Activated CD8-positive, alpha-beta memory T cell treated with anti-CD3 and anti-CD28 coated beads for 24 hours (primary cell): ENCODE measurements around the gene ITGBL1.

ENCODE experiments used
- DNase-seq: peaks from one replicate; pipeline ENCODE4 v3.0.0-alpha.2; 2020

The ITGBL1 gene

DNA sequence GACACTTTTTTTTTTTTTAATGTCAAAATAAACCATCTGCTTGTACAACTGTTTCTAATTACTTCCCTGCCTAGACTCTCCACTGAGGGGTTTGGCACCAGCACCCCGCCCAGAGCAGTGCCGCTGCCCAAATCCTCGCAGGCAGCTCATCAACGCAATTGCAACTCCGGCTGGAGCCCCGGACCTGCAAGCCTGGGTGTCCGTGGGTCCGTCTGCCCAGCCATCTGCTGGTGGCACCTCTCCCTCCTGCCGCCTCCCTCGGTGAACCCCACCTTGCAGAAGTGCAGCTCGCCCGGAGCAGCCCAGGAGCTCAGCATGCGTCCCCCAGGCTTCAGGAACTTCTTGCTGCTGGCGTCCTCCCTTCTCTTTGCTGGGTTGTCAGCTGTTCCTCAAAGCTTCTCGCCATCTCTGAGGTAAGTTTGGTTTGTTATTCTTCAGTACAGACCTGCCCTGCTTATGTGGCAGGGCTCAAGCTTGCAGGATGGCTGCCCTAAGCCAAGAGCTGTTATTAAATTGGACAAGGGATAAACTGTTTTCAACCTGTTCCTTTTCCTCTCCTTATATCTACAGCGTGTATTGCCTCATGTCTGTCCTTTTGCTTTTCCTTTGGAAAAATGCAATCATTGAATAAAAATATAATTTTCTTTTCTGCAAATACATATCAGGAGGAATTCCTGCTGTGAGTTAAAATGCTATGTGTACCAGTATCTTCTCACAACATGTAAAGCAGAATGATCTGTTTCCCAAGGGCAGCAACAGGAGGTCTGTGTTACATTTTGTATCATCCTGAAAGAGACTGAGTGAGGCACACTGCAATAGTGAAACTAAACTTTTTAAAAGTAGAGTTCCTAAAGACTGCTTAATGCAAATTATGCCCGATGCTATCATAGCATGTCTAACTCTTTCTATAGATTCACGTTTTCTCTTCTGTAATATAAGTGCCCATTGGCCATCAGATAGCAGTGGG lies at the start of gene ITGBL1:
Gene ITGBL1 (plus strand): TSS at position 157 of the 967 bp plus-strand sequence. CDS start 159 bp downstream, at position 316.
- DNase-seq: no peak

DNA sequence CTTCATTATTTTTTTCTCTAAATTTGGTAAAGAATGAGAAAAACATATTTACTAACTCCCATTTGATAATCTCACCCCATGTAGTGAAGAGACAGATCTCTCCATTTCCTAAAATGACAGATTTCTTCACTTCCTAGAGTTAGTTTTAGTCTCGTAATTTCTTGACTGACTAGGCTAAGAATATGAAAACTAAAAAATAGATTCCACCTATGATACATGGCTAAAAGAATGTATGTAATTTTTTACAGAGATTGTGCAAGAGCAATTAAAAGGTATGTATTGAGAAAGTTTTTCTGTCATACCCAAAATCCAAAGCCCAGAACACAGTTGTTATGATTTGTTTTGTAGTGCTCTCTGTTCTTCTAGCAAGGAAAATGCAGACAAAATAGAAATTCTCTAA lies 45.7 kb upstream of the ITGBL1 start:
- DNase-seq: no peak

DNA sequence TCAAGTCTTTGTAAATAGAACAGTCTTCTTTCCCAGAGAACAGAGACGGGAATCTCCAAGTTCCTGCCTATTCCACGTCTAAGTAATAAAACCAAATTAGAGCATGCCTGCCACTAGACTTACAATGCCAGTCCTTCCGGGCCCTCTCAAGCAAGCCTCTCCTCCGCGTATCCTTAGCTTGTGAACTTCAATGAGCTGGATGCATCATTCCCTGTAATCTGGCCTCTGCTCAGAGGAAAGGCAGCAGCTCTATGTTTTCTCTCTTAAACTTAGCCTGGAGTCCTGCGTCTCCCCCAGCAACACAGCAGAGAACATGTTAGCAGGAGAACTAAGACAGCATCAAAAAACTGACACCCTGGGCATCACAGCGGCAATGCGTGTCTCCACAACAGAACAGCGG lies 44.3 kb upstream of the ITGBL1 start:
- DNase-seq: no peak

DNA sequence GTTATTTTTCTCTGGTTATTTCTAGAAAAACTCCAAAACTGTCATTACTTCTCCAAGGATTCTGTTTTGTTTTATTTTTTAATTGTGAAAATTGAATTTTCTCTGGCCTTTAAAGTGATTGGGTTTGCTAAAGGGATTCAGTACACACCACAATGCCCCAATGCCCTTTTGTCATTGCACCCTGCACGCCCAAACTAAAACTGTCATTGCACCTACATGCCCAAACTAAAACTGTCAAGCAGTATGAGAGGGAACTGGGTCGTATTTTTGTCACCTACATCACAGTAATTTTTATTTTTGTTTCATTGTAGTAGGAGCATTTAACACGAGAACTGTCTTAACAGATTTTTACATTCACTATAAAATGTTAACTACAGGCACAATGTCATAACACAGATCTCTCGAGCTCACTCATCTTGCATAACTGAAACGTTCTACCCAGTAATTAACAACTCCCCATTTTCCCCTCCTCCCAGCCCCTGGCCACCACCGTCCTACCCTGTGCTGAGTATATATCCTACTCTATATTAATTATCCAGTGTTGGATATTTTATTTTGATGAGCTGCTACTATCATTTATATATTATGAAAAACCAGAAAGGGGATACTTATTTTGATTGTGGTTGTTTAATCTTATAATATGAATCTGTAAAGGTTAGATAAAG lies 43.4 kb upstream of the ITGBL1 start:
- DNase-seq: no peak

GRCh38 chr13:101412076-101412475 lies 40.4 kb upstream of the ITGBL1 start:
- no peak for DNase-seq

DNA sequence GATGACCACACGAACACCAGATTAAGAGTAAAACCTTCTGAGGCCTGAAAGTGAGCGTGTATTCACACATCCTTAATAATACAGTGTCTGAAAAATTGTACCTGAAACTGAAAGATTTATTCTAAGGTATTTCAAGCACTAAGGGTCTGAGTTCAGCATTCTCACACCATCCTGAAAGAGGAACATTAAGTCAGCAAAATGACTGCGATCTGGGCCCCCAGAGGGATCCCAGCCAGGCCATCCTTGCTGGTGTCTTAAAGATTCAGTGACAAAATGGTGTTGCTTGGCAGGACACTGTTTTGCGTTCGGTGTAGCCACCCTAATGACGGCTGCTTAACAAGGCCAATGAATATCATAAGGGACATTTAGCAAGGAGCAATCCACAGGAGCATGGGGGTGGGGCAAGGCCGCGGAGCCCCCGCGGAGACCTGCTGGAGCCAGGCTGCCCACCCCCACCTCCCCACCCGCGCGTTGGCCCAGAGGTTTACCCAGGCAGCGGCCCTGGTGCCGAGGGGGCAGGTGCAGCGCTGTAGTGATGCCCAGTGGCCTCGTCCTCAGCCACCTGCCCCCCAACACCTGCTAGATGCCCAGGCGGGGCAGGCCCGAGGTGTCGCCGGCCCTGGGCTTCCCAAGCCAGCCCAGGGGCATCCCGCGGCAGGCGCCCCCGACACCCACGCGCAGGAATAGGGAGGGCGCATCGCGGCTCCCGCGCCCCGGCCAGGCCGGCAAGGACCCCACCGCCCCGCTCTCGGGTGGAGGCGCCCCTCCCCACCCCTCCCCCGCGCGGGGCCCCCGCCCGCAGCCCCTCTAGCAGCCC lies 36.9 kb upstream of the ITGBL1 start:
- DNase-seq: no peak

- no peak for DNase-seq
Observed at GRCh38 chr13:101416181-101417042, 36.1 kb upstream of the ITGBL1 start, which contains the start of gene NALCN. Gene NALCN, minus strand, starts transcription at chr13:101416508. Its CDS starts 17,382 bp downstream, at chr13:101399126.

DNA sequence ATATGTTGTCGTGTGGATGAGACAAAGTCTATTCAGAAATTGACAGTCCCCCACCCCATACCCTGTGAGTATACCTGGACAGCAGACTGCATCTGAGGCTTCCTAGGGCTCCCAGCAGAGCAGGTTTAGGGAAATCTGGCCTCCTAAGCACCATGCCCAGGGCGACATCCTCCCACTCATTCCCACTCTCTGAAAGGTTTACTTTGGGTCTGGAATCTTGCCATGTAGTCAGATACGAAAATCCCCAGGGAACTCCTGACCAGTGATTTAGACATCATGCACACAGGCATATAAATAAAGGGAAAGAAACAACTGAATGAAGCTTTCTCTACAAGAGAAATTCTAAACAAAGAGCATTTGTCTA lies 35.5 kb upstream of the ITGBL1 start:
- no peak for DNase-seq

DNA sequence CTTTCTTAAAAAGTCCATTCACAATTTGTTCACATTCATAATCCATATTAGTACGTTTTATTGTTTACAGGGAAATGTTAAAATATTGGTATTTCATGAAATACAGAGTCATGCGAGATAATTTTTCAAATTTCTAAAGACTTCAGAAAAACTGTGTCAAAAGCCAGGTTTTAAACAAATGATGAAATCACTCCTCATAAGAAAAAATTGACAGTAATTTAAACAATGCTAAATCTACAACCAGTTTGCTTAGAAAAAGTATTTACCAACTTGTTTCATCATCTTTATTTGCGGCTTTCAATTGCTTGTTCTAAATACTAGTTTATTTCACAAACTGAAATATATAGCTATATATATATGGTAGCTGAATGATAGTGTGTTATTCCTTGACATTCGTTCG lies 35.0 kb upstream of the ITGBL1 start:
- DNase-seq: no peak

GRCh38 chr13:101423872-101424271 lies 28.6 kb upstream of the ITGBL1 start:
- no peak for DNase-seq

- no peak for DNase-seq
Observed at GRCh38 chr13:101424381-101425155, 27.9 kb upstream of the ITGBL1 start.

DNA sequence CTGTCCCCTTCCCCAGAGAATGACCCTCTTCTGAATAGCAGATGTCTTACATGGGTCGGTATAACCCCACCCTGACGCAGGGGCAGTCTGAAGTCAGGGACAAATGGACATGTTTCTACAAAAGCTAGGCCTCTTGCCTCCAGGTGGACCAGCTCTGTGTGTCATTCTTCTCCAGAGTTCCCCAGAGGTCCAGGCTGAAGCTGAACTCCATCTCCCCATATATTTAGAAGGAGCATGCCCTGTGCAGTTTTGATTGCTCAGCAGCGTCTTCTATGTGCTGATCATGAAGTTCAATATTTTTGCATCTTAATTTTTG lies 27.4 kb upstream of the ITGBL1 start:
- DNase-seq: no peak

DNA sequence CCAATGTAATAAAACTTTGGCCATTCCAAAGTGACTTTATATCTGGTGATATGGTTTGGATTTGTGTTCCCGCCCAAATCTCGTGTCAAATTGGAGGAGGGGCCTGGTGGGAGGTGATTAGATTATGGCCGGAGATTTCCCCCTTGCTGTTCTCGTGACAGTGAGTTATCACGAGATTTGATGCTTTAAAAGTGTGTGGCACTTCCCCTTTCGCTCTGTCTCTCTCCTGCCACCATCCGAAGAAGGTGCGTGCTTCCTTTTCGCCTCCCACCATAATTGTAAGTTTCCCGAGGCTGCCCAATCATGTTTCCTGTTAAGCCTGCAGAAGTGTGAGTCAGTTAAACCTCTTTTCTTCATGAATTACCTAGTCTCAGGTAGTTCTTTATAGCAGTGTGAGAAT lies 26.9 kb upstream of the ITGBL1 start:
- DNase-seq: no peak

DNA sequence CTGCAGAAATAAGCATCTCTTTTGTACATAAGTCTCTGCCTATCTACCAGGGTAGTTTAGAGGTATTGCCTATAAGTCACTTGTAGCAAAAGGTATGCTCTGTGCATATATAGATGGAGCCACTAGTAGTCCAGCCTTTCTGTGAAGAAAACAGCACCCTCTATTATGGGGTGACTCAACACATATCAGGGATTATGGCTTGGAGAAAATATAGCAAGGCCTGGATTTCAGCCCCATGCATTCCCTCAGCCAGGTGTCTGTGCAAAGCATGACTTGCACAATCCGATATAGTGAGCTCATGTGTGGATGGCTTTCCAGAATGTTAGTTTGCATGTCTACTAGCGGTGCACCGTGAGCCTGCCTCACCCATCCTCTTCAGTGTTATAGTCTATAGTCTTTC lies 22.7 kb upstream of the ITGBL1 start:
- no peak for DNase-seq

DNA sequence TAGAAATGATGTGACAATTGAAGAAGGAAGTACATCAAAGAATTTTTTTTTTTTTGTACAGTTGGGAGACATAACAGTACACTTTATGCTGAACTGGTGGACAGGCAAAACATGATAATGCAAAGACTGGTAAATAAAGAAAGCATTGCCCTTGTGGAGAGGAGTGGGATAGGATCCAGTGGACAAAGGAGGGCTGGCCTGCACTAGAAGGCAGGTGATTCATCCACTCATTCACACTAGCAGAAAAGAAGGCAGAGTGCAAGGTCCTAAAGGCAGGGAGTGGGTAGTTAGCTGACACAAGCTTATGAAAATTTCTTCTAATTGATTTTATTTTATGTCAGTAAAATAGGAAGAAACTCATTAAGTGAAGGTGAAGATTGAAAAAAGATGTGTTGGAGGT lies 18.6 kb upstream of the ITGBL1 start:
- DNase-seq: no peak

DNA sequence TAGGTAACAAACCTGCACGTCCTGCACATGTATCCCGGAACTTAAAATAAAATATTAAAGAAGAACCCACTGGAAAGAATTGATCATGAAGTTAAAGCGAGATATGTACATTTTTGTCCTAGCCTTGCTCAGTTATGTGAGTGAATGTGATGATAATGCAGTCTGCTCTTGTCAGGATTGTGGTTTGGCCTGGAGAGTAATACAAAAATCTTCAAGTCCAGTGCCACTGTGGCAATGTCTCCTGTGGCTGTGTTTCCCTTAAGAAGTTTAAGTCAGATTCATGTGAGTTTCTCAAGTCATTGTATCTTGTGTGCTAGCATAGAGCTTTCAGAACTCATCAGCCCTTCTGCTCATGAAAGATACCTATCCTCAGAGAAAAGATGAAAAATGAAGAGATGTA lies 18.0 kb upstream of the ITGBL1 start:
- DNase-seq: no peak

- DNase-seq: no peak
Observed at GRCh38 chr13:101447852-101448251, 4.6 kb upstream of the ITGBL1 start.

DNA sequence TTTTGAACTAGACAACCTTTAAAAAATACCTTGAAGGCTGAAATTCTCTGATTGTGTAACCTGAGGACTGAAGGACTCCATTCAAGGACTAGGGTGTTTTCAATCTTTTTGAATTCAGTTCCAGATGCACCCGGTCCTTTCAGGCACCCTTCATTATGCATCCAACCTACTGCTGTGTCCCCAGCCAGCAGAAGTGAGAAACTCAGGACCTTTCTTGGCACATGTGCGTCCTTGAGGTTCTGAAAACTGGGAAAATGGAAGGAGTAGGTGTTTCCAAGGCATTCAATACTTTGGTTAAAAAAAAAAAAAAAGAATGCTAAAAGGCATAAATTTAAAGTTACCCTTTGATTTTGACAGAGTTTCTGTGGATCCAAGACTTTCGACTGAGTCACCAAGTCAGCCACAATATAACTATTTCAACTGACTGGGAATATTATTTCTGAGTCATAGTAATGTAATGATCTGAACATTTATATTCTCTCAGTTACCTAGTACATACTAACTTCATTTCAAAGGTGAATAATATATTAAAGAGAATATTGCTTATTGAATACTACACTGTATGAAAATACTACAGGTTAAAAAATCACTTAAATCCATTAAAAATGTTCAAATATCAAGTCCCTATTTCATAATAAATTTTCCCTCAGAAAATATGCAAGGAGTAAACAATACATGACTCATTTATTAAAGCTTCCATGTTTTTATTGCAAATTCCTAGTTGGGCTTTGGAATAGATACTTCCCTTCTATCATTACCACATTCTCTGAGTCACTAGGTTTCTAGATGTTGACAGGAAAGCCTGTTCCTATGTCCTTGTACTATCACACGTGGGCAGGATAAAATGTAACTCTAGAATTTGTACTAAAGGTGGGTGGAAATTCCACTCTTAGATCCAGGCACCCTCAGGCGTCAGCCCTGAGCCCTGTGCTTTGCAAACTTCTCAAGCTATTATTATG lies 2.4 kb upstream of the ITGBL1 start:
- no peak for DNase-seq

DNA sequence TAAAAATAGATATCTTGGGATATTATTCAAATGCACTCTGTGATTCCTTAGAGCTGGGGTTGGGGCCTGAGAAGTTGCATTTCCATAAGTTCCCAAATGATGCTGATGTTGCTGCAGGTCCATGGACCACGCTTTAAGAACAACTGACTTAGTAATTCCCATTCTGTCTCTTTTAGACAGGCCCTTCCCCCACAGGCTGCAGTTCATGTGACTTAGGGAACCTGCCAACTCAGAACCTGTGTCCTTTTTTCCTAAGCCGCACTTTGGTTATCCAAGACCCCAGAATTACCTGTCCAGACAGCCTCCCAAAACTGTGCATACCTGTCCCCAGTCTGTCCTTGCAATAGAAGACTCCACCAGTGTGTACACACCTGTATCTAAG lies 1.7 kb upstream of the ITGBL1 start:
- no peak for DNase-seq

DNA sequence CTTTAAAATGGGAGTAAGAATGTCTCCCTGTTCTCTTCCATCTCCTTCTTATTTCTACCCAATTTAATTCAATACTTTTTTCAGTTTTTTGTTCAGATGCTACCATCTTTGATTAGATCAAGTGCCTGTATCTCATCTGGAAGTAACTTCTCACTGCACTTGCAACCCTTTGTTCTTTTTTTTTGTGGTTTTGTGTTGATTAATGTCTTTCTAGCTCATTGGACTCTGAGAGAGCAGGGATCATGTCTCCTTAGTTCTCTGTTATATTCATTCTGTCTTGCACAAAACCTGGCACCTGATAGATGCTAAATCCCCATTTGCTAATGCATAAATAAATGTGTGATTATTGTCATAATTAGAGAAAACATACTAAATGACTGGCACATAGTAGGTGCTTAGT lies 834 bp upstream of the ITGBL1 start:
- no peak for DNase-seq
